DND-41 (cell line): Measurements from ENCODE around the gene EDC4.

Experiments used
- ATAC-seq: fragments of 200-7000 bp; cut with Tn5 transposase; 3 replicates; pipeline ENCODE4 v1.9.1; 2021; ENCODE audit warnings: low read depth; ENCODE audit not compliant: insufficient read depth
- DNase-seq: peaks from one replicate; pipeline ENCODE4 v3.0.0-alpha.2; 2020
- H2AFZ ChIP-seq: 2 replicates; pipeline ENCODE4 v1.6.0; 2012; ENCODE audit warnings: low read depth, low read length
- H3K27ac ChIP-seq: 2 replicates; pipeline ENCODE4 v1.5.1; 2012; ENCODE audit warnings: low read length, inconsistent platforms
- H3K27me3 ChIP-seq: fragments of 200-600 bp; sonication (generic); 2 replicates; pipeline ENCODE4 v1.6.0; 2012; ENCODE audit warnings: low read length, mild to moderate bottlenecking, inconsistent platforms; ENCODE audit not compliant: insufficient read depth, poor library complexity
- H3K36me3 ChIP-seq: 2 replicates; pipeline ENCODE4 v1.5.1; 2012; ENCODE audit warnings: low read length, inconsistent platforms; ENCODE audit not compliant: insufficient read depth
- H3K4me1 ChIP-seq: 2 replicates; pipeline ENCODE4 v1.5.1; 2012; ENCODE audit warnings: mild to moderate bottlenecking, low read length; ENCODE audit not compliant: insufficient read depth
- H3K4me2 ChIP-seq: 2 replicates; pipeline ENCODE4 v1.6.0; 2012; ENCODE audit warnings: mild to moderate bottlenecking, moderate library complexity, low read length, inconsistent platforms; ENCODE audit not compliant: insufficient read depth
- H3K4me3 ChIP-seq, 2 experiments: fragments of 200-600 bp in 1 of 2; shearing (Covaris generic) in 1 of 2; 2 replicates each; pipeline ENCODE4 v1.5.1; 2012 to 2016; ENCODE audit warnings: inconsistent platforms in 2 of 2, low read length in 2 of 2, mild to moderate bottlenecking in 2 of 2, low read depth in 1 of 2, moderate library complexity in 1 of 2
- H3K79me2 ChIP-seq: 2 replicates; pipeline ENCODE4 v1.6.0; 2012; ENCODE audit warnings: low read length, inconsistent platforms; ENCODE audit not compliant: insufficient read depth
- H3K9ac ChIP-seq: 2 replicates; pipeline ENCODE4 v1.6.0; 2012; ENCODE audit warnings: low read depth, mild to moderate bottlenecking, inconsistent platforms, low read length, moderate library complexity
- H3K9me3 ChIP-seq: 2 replicates; pipeline ENCODE4 v1.5.1; 2012; ENCODE audit warnings: low read length, moderate library complexity, mild to moderate bottlenecking, inconsistent platforms; ENCODE audit not compliant: insufficient read depth, severe bottlenecking
- H4K20me1 ChIP-seq: 2 replicates; pipeline ENCODE4 v1.6.0; 2012; ENCODE audit warnings: low read length; ENCODE audit not compliant: insufficient read depth
- EZH2 ChIP-seq: IDR thresholded peaks from 3 replicates; pipeline ENCODE4 v1.6.1; 2012; ENCODE audit warnings: borderline replicate concordance, low read depth, mild to moderate bottlenecking, moderate library complexity, low read length, inconsistent platforms; ENCODE audit not compliant: severe bottlenecking
- TF ChIP-seq, protein P1 (sequence below): IDR thresholded peaks from 2 replicates; pipeline ENCODE4 v1.5.1; 2012; ENCODE audit warnings: borderline replicate concordance, low read length, moderate library complexity, mild to moderate bottlenecking; ENCODE audit not compliant: poor library complexity, severe bottlenecking; ENCODE audit errors: extremely low read depth

The EDC4 gene

DNA sequence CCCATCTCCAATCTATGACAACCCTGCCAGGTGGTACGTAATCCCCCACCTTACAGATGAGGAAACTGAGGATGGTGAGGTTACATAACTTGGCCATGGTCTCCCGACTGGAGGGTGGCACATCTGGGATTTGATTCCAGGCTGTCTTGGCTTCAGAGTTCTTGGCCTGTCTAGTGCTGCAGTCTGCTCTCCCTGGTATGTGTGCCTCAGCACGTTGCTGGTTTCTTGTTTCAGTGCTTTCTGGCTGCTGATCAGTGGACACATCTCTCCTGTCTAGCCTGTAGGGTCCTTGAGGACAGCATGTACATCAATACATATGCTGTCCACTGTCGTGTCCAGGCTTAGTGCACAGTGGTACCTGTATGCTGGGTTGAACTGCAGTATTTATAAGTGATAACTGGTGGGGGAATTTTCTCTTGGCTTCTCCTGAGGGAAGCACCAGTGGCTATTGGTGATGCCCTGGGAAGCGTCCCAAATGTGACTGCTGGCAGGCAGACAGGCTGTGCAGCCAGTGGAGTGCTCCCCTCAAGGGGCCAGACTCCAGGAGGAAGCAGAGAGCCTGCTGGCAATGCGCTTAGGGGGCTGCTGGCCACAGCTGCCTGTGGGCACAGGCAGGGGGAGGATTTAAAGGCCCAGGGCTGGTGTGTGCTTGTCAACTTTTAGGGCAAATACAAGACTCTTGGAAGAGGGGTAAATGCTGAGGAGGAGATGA is 44.4 kb downstream of the EDC4 start:
- DNase-seq, result no peak
- H3K36me3 ChIP-seq, result peaks cover 49% of the 10 kb centered on the region
- no peak overlapping the region for H3K4me3 ChIP-seq
- H3K9me3 ChIP-seq, result no peaks in the 10 kb centered on the region
- H2AFZ ChIP-seq, result no peak overlapping the region
- H3K9ac ChIP-seq, result no peak overlapping the region
- TF ChIP-seq, protein P1, sequence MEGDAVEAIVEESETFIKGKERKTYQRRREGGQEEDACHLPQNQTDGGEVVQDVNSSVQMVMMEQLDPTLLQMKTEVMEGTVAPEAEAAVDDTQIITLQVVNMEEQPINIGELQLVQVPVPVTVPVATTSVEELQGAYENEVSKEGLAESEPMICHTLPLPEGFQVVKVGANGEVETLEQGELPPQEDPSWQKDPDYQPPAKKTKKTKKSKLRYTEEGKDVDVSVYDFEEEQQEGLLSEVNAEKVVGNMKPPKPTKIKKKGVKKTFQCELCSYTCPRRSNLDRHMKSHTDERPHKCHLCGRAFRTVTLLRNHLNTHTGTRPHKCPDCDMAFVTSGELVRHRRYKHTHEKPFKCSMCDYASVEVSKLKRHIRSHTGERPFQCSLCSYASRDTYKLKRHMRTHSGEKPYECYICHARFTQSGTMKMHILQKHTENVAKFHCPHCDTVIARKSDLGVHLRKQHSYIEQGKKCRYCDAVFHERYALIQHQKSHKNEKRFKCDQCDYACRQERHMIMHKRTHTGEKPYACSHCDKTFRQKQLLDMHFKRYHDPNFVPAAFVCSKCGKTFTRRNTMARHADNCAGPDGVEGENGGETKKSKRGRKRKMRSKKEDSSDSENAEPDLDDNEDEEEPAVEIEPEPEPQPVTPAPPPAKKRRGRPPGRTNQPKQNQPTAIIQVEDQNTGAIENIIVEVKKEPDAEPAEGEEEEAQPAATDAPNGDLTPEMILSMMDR, result no peak
- no peak for TF ChIP-seq EZH2
- ATAC-seq, result no peak
- H3K4me1 ChIP-seq, result no peaks in the 10 kb centered on the region
- peaks cover 33% of the 10 kb centered on the region for H3K79me2 ChIP-seq
- no peak overlapping the region; the same call in 1 of the 2 replicates for H3K27ac ChIP-seq
- H3K4me2 ChIP-seq, result no peak overlapping the region
- H3K27me3 ChIP-seq, result no peaks in the 10 kb centered on the region
- H4K20me1 ChIP-seq, result peaks cover 38% of the 10 kb centered on the region

DNA sequence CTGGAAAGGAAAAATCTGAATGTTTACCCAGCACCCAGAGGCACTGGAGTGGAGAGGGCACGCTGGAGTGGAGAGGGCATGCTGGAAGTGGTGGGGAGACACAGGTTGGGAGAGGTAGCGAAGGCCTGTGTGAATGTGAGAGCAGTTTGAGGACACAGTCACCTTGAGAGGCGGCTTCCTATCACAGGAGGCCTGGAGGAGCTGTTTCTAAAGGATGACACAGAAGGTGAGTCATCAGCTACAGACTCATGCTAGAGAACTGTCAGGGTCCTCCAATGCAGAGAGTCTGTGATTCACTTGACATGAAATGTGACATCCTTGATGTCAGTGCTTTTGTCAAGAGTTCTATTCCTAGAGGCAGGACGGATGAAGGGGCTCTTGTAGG is 45.0 kb downstream of the EDC4 start:
- no peak for DNase-seq
- Histone ChIP-seq H3K36me3 (peaks cover 48% of the 10 kb centered on the region), H4K20me1 (peaks cover 38% of the 10 kb centered on the region), H2AFZ (no peak overlapping the region), H3K9me3 (no peaks in the 10 kb centered on the region), H3K4me2 (no peak overlapping the region), H3K4me1 (no peaks in the 10 kb centered on the region), H3K9ac (no peak overlapping the region), H3K4me3 (no peak overlapping the region), H3K79me2 (peaks cover 36% of the 10 kb centered on the region), H3K27ac (no peak overlapping the region; the same call in 1 of the 2 replicates), H3K27me3 (no peaks in the 10 kb centered on the region)
- ATAC-seq, result no peak
- TF ChIP-seq, protein P1, result no peak
- no peak for TF ChIP-seq EZH2

DNA sequence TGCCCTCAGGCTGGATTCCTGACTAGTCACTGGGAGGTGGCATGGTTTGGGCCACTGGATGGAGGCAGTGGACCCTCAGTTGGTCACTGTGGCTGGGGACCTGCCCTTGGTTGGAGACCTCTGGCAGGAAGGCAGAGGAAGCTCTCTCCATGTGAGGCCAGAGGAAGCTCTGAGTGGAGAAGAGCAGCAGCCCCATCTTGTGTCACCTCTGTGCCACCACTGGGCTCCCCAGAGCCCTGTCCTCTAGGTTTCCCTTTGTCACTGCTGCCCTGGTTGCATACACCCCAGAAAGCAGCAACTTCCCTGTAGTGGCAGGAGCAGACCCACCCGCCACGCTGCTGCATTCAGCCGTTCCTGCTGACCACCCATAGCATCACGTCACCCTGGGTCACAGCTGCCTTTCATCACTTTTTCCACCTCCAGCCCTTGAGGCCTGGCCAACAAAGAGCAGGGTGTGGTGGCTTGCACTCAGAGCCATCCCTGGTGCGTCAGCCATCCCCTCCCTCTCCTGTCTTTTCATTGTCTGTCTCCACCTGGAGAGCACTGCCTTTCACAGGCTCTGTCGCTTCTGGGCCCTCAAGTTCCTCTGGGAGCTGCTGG is 46.9 kb downstream of the EDC4 start:
- no peak overlapping the region for H3K9ac ChIP-seq
- no peaks in the 10 kb centered on the region for H3K4me1 ChIP-seq
- DNase-seq (no peak), ATAC-seq (0 out of 3 replicates have a peak, but pooled peaks have one; percentile 41)
- H2AFZ ChIP-seq, result no peak overlapping the region
- TF ChIP-seq, protein P1, result peak; percentile 34
- TF ChIP-seq EZH2, result no peak
- no peaks in the 10 kb centered on the region for H3K9me3 ChIP-seq
- peaks cover 59% of the 10 kb centered on the region for H3K36me3 ChIP-seq
- peaks cover 52% of the 10 kb centered on the region for H4K20me1 ChIP-seq
- peaks cover 39% of the 10 kb centered on the region for H3K79me2 ChIP-seq
- 0 out of 2 replicates have a peak overlapping the region, but pooled peaks have one; percentile 24 for H3K27ac ChIP-seq
- no peak overlapping the region for H3K4me3 ChIP-seq
- H3K27me3 ChIP-seq, result no peaks in the 10 kb centered on the region
- no peak overlapping the region for H3K4me2 ChIP-seq
